ENCODE data around the gene TTC9C.

DNA sequence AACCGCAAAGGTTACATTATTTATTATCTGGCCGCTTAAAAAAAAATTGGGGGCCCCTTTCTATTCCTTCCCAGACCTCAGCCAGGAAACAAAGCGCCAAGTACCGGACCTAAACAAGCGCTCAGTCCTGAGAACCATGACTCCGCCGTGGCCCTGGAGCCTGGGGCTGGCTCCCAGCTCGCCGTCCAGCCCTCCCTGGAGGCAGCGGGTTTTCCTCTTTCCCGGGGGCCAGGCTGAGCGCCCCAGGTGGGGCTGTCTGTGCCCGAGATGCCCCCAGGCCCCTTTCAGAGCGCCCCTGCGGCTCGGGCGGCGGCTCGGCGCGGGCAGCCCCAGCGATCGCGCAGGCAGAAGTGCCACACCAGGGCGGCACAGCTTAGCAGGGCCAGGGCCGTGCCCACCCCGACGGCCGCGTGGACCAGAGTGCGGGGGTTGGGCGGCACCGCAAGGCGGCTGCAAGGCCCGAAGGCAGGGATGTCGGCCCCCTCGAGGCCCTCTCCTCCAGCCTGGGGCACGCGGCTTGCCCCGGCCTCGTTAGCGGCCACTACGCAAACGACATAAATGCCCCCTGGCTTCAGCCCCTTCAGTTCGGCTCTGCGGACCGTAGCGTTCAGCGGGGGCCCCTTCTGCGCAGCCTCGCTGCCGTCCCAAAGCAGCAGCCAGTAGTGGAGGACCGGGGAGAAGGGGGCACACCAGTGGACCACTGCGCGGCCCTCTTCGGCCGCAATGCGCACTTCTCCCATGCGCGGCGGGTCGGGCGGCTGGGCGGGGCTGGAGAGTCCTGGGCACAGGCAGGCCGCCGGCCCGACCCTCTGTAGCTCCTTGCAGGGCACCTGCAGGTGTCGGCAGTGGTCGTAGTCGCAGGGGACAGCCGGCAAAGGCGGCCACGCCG is 40.5 kb upstream of the TTC9C start:
- TF ChIP-seq, protein P1, sequence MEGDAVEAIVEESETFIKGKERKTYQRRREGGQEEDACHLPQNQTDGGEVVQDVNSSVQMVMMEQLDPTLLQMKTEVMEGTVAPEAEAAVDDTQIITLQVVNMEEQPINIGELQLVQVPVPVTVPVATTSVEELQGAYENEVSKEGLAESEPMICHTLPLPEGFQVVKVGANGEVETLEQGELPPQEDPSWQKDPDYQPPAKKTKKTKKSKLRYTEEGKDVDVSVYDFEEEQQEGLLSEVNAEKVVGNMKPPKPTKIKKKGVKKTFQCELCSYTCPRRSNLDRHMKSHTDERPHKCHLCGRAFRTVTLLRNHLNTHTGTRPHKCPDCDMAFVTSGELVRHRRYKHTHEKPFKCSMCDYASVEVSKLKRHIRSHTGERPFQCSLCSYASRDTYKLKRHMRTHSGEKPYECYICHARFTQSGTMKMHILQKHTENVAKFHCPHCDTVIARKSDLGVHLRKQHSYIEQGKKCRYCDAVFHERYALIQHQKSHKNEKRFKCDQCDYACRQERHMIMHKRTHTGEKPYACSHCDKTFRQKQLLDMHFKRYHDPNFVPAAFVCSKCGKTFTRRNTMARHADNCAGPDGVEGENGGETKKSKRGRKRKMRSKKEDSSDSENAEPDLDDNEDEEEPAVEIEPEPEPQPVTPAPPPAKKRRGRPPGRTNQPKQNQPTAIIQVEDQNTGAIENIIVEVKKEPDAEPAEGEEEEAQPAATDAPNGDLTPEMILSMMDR (IDR thresholded peaks at IDR 0.05) = no peak
- TF ChIP-seq ZFX (IDR thresholded peaks at IDR 0.05; ENCODE audit: borderline replicate concordance) = no peak

All from 22Rv1 (cell line).